Natural killer cell (primary cell): Measurements from ENCODE around the gene CAPN15. TPM values are rescaled to one million over a fixed set of nuclear protein-coding genes. Genes with fewer than 3 reads are reported as not detected.

Experiments
- ATAC-seq, 3 donors: fragments of 150-1000 bp in 2 of 3; fragments of 200-7000 bp in 1 of 3; cut with Tn5 transposase; 1 replicate in 1 of 3; 2 replicates in 2 of 3; pipeline ENCODE4 v1.10.0; 2021; ENCODE audit warnings: mild to moderate bottlenecking in 2 of 3, moderate library complexity in 2 of 3
- DNase-seq, 2 donors: peaks; one replicate each; pipeline versions ENCODE4 v3.0.0 to v3.0.0-alpha.2; 2013 to 2021; ENCODE audit warnings: mixed read lengths in 1 of 2
- H3K27ac ChIP-seq: one replicate; pipeline ENCODE4 v1.5.1; 2013; ENCODE audit warnings: mild to moderate bottlenecking, low read length
- H3K27me3 ChIP-seq: one replicate; pipeline ENCODE4 v1.6.1; 2013; ENCODE audit warnings: low read length; ENCODE audit not compliant: control insufficient read depth, insufficient read depth
- H3K36me3 ChIP-seq: one replicate; pipeline ENCODE4 v1.6.1; 2013; ENCODE audit warnings: low read length; ENCODE audit not compliant: control insufficient read depth, insufficient read depth
- H3K4me1 ChIP-seq: one replicate; pipeline ENCODE4 v1.6.1; 2013; ENCODE audit warnings: low read length; ENCODE audit not compliant: control insufficient read depth, insufficient read depth
- H3K4me3 ChIP-seq: one replicate; pipeline ENCODE4 v1.5.1; 2013; ENCODE audit warnings: low read length
- H3K9me3 ChIP-seq: one replicate; pipeline ENCODE4 v1.6.1; 2013; ENCODE audit warnings: low read length; ENCODE audit not compliant: control insufficient read depth, insufficient read depth
- H3K27ac Mint-ChIP-seq, 2 donors: one replicate each; pipeline ENCODE4 v1.8.0; 2022; ENCODE audit warnings: mild to moderate bottlenecking in 2 of 2, mixed read lengths in 2 of 2, moderate library complexity in 1 of 2
- H3K27me3 Mint-ChIP-seq, 2 donors: one replicate each; pipeline ENCODE4 v1.8.0; 2022; ENCODE audit warnings: low read depth in 2 of 2, mixed read lengths in 2 of 2
- H3K36me3 Mint-ChIP-seq: one replicate; pipeline ENCODE4 v1.8.0; 2022; ENCODE audit warnings: mixed read lengths
- H3K4me1 Mint-ChIP-seq, 2 donors: one replicate each; pipeline ENCODE4 v1.8.0; 2022; ENCODE audit warnings: mixed read lengths in 2 of 2
- H3K4me3 Mint-ChIP-seq: one replicate; pipeline ENCODE4 v1.8.0; 2022; ENCODE audit warnings: mild to moderate bottlenecking, moderate library complexity, mixed read lengths
- H3K9me3 Mint-ChIP-seq, 2 donors: one replicate each; pipeline ENCODE4 v1.8.0; 2022; ENCODE audit warnings: mixed read lengths in 2 of 2
- CTCF ChIP-seq: fragments of 200-600 bp; IDR thresholded peaks from one replicate; pipeline ENCODE4 v1.8.0; 2022; ENCODE audit warnings: antibody characterized with exemption
- WGBS: methylation state at CpG from one replicate; pipeline ENCODE4 v1.1.7; 2013; ENCODE audit warnings: missing lambda C conversion rate; ENCODE audit not compliant: insufficient coverage; 5-methylcytosine and 5-hydroxymethylcytosine counted together
- intact Hi-C: fragments of 100-400 bp; cut with micrococcal nuclease; formaldehyde crosslinking; loops from one replicate; pipeline ENCODE4 v1.14.2; 2022
- total RNA-seq, 4 donors: library from RNA; stranded (reverse); fragments of 120-200 nt in 1 of 4; gene quantifications; one replicate each; pipeline versions ENCODE4 v1.2.3 to v1.2.4, GENCODE V29; 2013 to 2022

The CAPN15 gene
- total RNA-seq, 3 donors from 2014 or later (not counting 1 experiment from before 2014, with no cell fraction given) = 151 to 275 (median 186) TPM

- Mint-ChIP-seq H3K4me3 (no peak overlapping the region), H3K9me3 (no peaks in the 10 kb centered on the region), H3K27me3 (no peaks in the 10 kb centered on the region), H3K36me3 (no peaks in the 10 kb centered on the region), H3K27ac (no peak overlapping the region), H3K4me1 (no peaks in the 10 kb centered on the region)
- H3K36me3 ChIP-seq = peaks cover 2% of the 10 kb centered on the region
- 32% methylated on average over 34 of the region's 34 CpGs for WGBS
- ATAC-seq (peak; percentile 90 to 98 (median 95)), DNase-seq (peak; percentile 57 to 83)
- H3K27me3 ChIP-seq = no peaks in the 10 kb centered on the region
- intact Hi-C loops = loop anchor here (2.0 kb wide), 1 partner anchor 32 kb away; no protein-coding TSS in a partner anchor
- H3K27ac ChIP-seq = no peak overlapping the region
- no peak overlapping the region for H3K4me3 ChIP-seq
- peak; percentile 70 for TF ChIP-seq CTCF
- no peaks in the 10 kb centered on the region for H3K9me3 ChIP-seq
- peaks cover 8% of the 10 kb centered on the region for H3K4me1 ChIP-seq
These were observed 51.4 kb downstream of the CAPN15 start for GRCh38 chr16:578870-579405.

- no peaks in the 10 kb centered on the region for H3K4me1 Mint-ChIP-seq
- no peak overlapping the region for H3K4me3 Mint-ChIP-seq
- H3K27ac Mint-ChIP-seq = no peak overlapping the region
- TF ChIP-seq CTCF = no peak
- Histone ChIP-seq H3K4me1 (peaks cover 8% of the 10 kb centered on the region), H3K9me3 (no peaks in the 10 kb centered on the region), H3K27me3 (no peaks in the 10 kb centered on the region), H3K4me3 (no peak overlapping the region), H3K36me3 (no peaks in the 10 kb centered on the region), H3K27ac (no peak overlapping the region)
- 95% methylated on average over 27 of the region's 27 CpGs for WGBS
- H3K9me3 Mint-ChIP-seq = no peaks in the 10 kb centered on the region
- no peaks in the 10 kb centered on the region for H3K36me3 Mint-ChIP-seq
- intact Hi-C loops = no loop called here
- ATAC-seq (no peak), DNase-seq (no peak)
- no peaks in the 10 kb centered on the region for H3K27me3 Mint-ChIP-seq
These were observed 52.8 kb downstream of the CAPN15 start for GRCh38 chr16:580141-580945.

GRCh38 chr16:580946-581498 is 53.5 kb downstream of the CAPN15 start:
- H3K4me1 Mint-ChIP-seq = no peaks in the 10 kb centered on the region
- no peaks in the 10 kb centered on the region for H3K36me3 Mint-ChIP-seq
- no peak for DNase-seq
- intact Hi-C loops = no loop called here
- H3K27ac Mint-ChIP-seq = no peak overlapping the region
- no peaks in the 10 kb centered on the region for H3K27me3 Mint-ChIP-seq
- no peak overlapping the region for H3K4me3 Mint-ChIP-seq
- no peak overlapping the region for H3K27ac ChIP-seq
- WGBS = 98% methylated on average over 19 of the region's 19 CpGs
- no peaks in the 10 kb centered on the region for H3K36me3 ChIP-seq
- H3K9me3 Mint-ChIP-seq = no peaks in the 10 kb centered on the region
- no peaks in the 10 kb centered on the region for H3K27me3 ChIP-seq
- H3K4me1 ChIP-seq = peaks cover 8% of the 10 kb centered on the region
- no peak overlapping the region for H3K4me3 ChIP-seq
- no peak for TF ChIP-seq CTCF
- ATAC-seq = no peak
- no peaks in the 10 kb centered on the region for H3K9me3 ChIP-seq
